HepG2 (cell line): ENCODE data around the gene SMTN.

ENCODE experiments used
- HNRNPLL ChIP-seq: fragments of 200-400 bp; formaldehyde crosslinking; IDR thresholded peaks from 2 replicates; pipeline ENCODE4 v1.6.1; 2017; ENCODE audit warnings: mild to moderate bottlenecking, low read depth, low read length; ENCODE audit not compliant: poor library complexity, severe bottlenecking
- NCOR1 ChIP-seq: fragments of 200-600 bp; sonication (generic); IDR thresholded peaks from 2 replicates; pipeline ENCODE4 v1.7.0; 2017; ENCODE audit warnings: antibody characterized with exemption, low read length, borderline replicate concordance
- RELA ChIP-seq: sonication (generic); formaldehyde crosslinking; IDR thresholded peaks from 2 replicates; pipeline ENCODE4 v1.4.0; 2020; ENCODE audit warnings: missing genetic modification reagents
- RXRA ChIP-seq: sonication (generic); formaldehyde crosslinking; IDR thresholded peaks from 2 replicates; pipeline ENCODE4 v1.5.1; 2020; ENCODE audit warnings: missing genetic modification reagents
- YEATS4 ChIP-seq: sonication (generic); formaldehyde crosslinking; IDR thresholded peaks from 2 replicates; pipeline ENCODE4 v1.4.0; 2020; ENCODE audit warnings: missing genetic modification reagents, borderline replicate concordance
- TF ChIP-seq, protein P1 (sequence below): sonication (generic); formaldehyde crosslinking; IDR thresholded peaks from 2 replicates; pipeline ENCODE4 v1.5.0; 2020; ENCODE audit warnings: missing genetic modification reagents
- TF ChIP-seq, protein P2 (sequence below): sonication (generic); formaldehyde crosslinking; conservative IDR thresholded peaks from 2 replicates; pipeline ENCODE4 v1.8.0; 2022; ENCODE audit warnings: missing genetic modification reagents

DNA sequence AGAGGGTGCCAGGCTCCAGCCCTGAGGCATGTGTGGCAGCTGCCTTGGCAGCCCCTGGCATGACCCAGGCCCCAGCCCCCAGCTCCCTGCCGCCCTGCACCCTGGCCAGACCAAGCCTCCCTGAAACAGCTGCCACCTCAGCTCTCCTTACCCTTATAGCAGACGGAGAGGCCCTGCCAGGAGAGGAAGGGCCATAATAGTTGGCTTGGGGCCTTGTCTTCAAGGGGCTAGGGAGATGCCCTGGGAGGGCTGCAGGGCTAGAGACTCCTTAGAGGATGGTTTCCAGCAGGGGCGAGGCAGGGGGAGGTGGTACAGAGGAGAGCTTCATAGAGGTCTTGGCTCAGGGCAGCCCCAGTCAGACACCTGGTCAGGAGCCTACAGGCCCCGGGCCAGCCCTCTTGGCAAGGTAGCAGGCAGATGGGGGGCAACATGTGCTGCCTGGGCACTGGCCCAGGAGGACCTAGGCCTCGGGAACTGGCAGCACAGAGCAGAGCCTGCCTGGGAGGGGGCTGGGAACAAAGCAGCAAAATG lies 13.0 kb downstream of the SMTN start:
- TF ChIP-seq, protein P1, sequence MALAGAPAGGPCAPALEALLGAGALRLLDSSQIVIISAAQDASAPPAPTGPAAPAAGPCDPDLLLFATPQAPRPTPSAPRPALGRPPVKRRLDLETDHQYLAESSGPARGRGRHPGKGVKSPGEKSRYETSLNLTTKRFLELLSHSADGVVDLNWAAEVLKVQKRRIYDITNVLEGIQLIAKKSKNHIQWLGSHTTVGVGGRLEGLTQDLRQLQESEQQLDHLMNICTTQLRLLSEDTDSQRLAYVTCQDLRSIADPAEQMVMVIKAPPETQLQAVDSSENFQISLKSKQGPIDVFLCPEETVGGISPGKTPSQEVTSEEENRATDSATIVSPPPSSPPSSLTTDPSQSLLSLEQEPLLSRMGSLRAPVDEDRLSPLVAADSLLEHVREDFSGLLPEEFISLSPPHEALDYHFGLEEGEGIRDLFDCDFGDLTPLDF = no peak
- TF ChIP-seq RXRA (CRISPR knock-in tag) (no peak), NCOR1 (no peak), HNRNPLL (no peak), YEATS4 (CRISPR knock-in tag) (no peak), RELA (CRISPR knock-in tag) (no peak)
- TF ChIP-seq, protein P2, sequence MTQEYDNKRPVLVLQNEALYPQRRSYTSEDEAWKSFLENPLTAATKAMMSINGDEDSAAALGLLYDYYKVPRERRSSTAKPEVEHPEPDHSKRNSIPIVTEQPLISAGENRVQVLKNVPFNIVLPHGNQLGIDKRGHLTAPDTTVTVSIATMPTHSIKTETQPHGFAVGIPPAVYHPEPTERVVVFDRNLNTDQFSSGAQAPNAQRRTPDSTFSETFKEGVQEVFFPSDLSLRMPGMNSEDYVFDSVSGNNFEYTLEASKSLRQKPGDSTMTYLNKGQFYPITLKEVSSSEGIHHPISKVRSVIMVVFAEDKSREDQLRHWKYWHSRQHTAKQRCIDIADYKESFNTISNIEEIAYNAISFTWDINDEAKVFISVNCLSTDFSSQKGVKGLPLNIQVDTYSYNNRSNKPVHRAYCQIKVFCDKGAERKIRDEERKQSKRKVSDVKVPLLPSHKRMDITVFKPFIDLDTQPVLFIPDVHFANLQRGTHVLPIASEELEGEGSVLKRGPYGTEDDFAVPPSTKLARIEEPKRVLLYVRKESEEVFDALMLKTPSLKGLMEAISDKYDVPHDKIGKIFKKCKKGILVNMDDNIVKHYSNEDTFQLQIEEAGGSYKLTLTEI = no peak
